IMR-90 (cell line): ENCODE results near the gene SLC5A3. TPM values are rescaled to one million over a fixed set of nuclear protein-coding genes. Genes with fewer than 3 reads are reported as not detected.

Experiments
- ATAC-seq: fragments of 200-7000 bp; cut with Tn5 transposase; 2 replicates; pipeline ENCODE4 v1.9.1; 2020; ENCODE audit warnings: low read depth, mild to moderate bottlenecking, moderate library complexity
- BruUV-seq: library from RNA; stranded (reverse); fragments of 400-500 nt; replicated peaks from 2 replicates; lab custom pipeline; 2021; lab: Mats Ljungman, UMichigan
- CTCF ChIA-PET: fragments of 300-600 bp; formaldehyde crosslinking; extraction: SDS; loops from one replicate; lab custom pipeline; 2021; ENCODE audit warnings: antibody characterized with exemption; lab: Yijun Ruan, JAX
- POLR2A ChIA-PET: fragments of 300-600 bp; sonication (Branson Sonifier 250); formaldehyde crosslinking; loops from one replicate; lab custom pipeline; 2022; ENCODE audit warnings: antibody characterized with exemption; ENCODE audit not compliant: unreplicated experiment; lab: Charles Lee
- DNase-seq: peaks from one replicate; pipeline ENCODE4 v3.0.0; 2013
- H2AFZ ChIP-seq: replicated peaks from 2 replicates; pipeline ENCODE3; 2013; ENCODE audit warnings: low read length, mild to moderate bottlenecking; ENCODE audit not compliant: poor library complexity
- H2AK5ac ChIP-seq: 2 replicates; pipeline ENCODE4 v1.6.1; 2013; ENCODE audit warnings: low read depth, low read length, inconsistent platforms
- H2AK9ac ChIP-seq: replicated peaks from 2 replicates; pipeline ENCODE3; 2013; ENCODE audit warnings: mild to moderate bottlenecking, low read depth, low read length, moderate library complexity; ENCODE audit not compliant: poor library complexity
- H2BK120ac ChIP-seq: 2 replicates; pipeline ENCODE4 v1.6.1; 2013; ENCODE audit warnings: low read depth, low read length, inconsistent platforms
- H2BK15ac ChIP-seq: 3 replicates; pipeline ENCODE4 v1.6.1; 2013; ENCODE audit warnings: low read depth, low read length, inconsistent platforms
- H2BK20ac ChIP-seq: 2 replicates; pipeline ENCODE4 v1.6.1; 2013; ENCODE audit warnings: low read depth, mild to moderate bottlenecking, inconsistent platforms, low read length, moderate library complexity
- H2BK5ac ChIP-seq: 2 replicates; pipeline ENCODE4 v1.6.1; 2013; ENCODE audit warnings: mild to moderate bottlenecking, low read depth, low read length, inconsistent platforms; ENCODE audit not compliant: poor library complexity, severe bottlenecking
- H3K14ac ChIP-seq: replicated peaks from 2 replicates; pipeline ENCODE4 v1.6.1; 2013; ENCODE audit warnings: low read depth, low read length, inconsistent platforms
- H3K18ac ChIP-seq: 2 replicates; pipeline ENCODE4 v1.6.1; 2013; ENCODE audit warnings: low read depth, low read length, control low read depth
- H3K23ac ChIP-seq: 2 replicates; pipeline ENCODE4 v1.6.1; 2013; ENCODE audit warnings: low read depth, low read length, inconsistent platforms
- H3K27ac ChIP-seq: 2 replicates; pipeline ENCODE4 v1.5.1; 2013; ENCODE audit warnings: mild to moderate bottlenecking, control low read depth, low read length; ENCODE audit not compliant: insufficient read depth
- H3K27me3 ChIP-seq: 2 replicates; pipeline ENCODE4 v1.6.1; 2013; ENCODE audit warnings: low read length; ENCODE audit not compliant: control insufficient read depth, insufficient read depth
- H3K36me3 ChIP-seq: 2 replicates; pipeline ENCODE4 v1.6.1; 2013; ENCODE audit warnings: low read length, mixed read lengths; ENCODE audit not compliant: control insufficient read depth, insufficient read depth
- H3K4ac ChIP-seq: 2 replicates; pipeline ENCODE4 v1.6.1; 2013; ENCODE audit warnings: low read depth, low read length, inconsistent platforms
- H3K4me1 ChIP-seq: 2 replicates; pipeline ENCODE4 v1.6.1; 2013; ENCODE audit warnings: low read length, mixed read lengths; ENCODE audit not compliant: control insufficient read depth, insufficient read depth
- H3K4me2 ChIP-seq: 2 replicates; pipeline ENCODE4 v1.6.1; 2013; ENCODE audit warnings: low read depth, mild to moderate bottlenecking, control low read depth, low read length, moderate library complexity
- H3K4me3 ChIP-seq: 2 replicates; pipeline ENCODE4 v1.5.1; 2013; ENCODE audit warnings: low read depth, mild to moderate bottlenecking, control low read depth, low read length, moderate library complexity; ENCODE audit not compliant: insufficient read depth
- H3K56ac ChIP-seq: 2 replicates; pipeline ENCODE4 v1.6.1; 2013; ENCODE audit warnings: low read length, inconsistent platforms; ENCODE audit not compliant: insufficient read depth; ENCODE audit errors: extremely low read depth
- H3K79me1 ChIP-seq, 2 experiments: 2 replicates each; pipeline ENCODE4 v1.6.1; 2013; ENCODE audit warnings: low read length in 2 of 2, inconsistent platforms in 1 of 2, low read depth in 1 of 2
- H3K9ac ChIP-seq: 2 replicates; pipeline ENCODE4 v1.6.1; 2013; ENCODE audit warnings: low read depth, low read length, control low read depth
- H3K9me1 ChIP-seq: 2 replicates; pipeline ENCODE4 v1.6.1; 2013; ENCODE audit warnings: low read length, inconsistent platforms; ENCODE audit not compliant: insufficient read depth
- H3K9me3 ChIP-seq: 2 replicates; pipeline ENCODE4 v1.6.1; 2013; ENCODE audit warnings: low read length; ENCODE audit not compliant: control insufficient read depth, insufficient read depth
- H4K20me1 ChIP-seq: 2 replicates; pipeline ENCODE4 v1.6.1; 2013; ENCODE audit warnings: low read length, inconsistent platforms; ENCODE audit not compliant: insufficient read depth
- H4K5ac ChIP-seq: 2 replicates; pipeline ENCODE4 v1.6.1; 2013; ENCODE audit warnings: mild to moderate bottlenecking, low read depth, low read length, control low read depth
- H4K8ac ChIP-seq, 2 experiments: 2 replicates each; pipeline ENCODE4 v1.6.1; 2013; ENCODE audit warnings: low read depth in 2 of 2, low read length in 2 of 2, control low read depth in 1 of 2, inconsistent platforms in 1 of 2
- H4K91ac ChIP-seq: 2 replicates; pipeline ENCODE4 v1.6.1; 2013; ENCODE audit warnings: low read depth, low read length, inconsistent platforms; ENCODE audit not compliant: insufficient read depth
- ELK1 ChIP-seq: fragments of 150-350 bp; IDR thresholded peaks from 2 replicates; pipeline ENCODE4 v1.6.1; 2016; ENCODE audit warnings: low read depth, mild to moderate bottlenecking, low read length, moderate library complexity, borderline replicate concordance
- FOS ChIP-seq: fragments of 150-350 bp; IDR thresholded peaks from 2 replicates; pipeline ENCODE4 v1.6.1; 2016; ENCODE audit warnings: low read depth, low read length
- MAFK ChIP-seq: IDR thresholded peaks from 2 replicates; pipeline ENCODE4 v1.6.1; 2012; ENCODE audit warnings: low read depth, low read length, improper control_type of control experiment
- MAZ ChIP-seq: IDR thresholded peaks from 2 replicates; pipeline ENCODE4 v1.6.1; 2012; ENCODE audit warnings: low read depth, mild to moderate bottlenecking, low read length, improper control_type of control experiment, moderate library complexity, borderline replicate concordance
- MXI1 ChIP-seq: IDR thresholded peaks from 2 replicates; pipeline ENCODE4 v1.6.1; 2012; ENCODE audit warnings: low read depth, mild to moderate bottlenecking, low read length, moderate library complexity, borderline replicate concordance
- NFE2L2 ChIP-seq: fragments of 150-350 bp; IDR thresholded peaks from 2 replicates; pipeline ENCODE4 v1.6.1; 2016; ENCODE audit warnings: low read depth, mild to moderate bottlenecking, low read length
- RAD21 ChIP-seq: IDR thresholded peaks from 2 replicates; pipeline ENCODE4 v1.6.1; 2012; ENCODE audit warnings: low read length, improper control_type of control experiment
- RCOR1 ChIP-seq: IDR thresholded peaks from 2 replicates; pipeline ENCODE4 v1.6.1; 2012; ENCODE audit warnings: mild to moderate bottlenecking, low read length, improper control_type of control experiment; ENCODE audit not compliant: insufficient replicate concordance
- RFX5 ChIP-seq: IDR thresholded peaks from 2 replicates; pipeline ENCODE4 v1.8.0; 2012; ENCODE audit warnings: low read depth, mild to moderate bottlenecking, low read length, moderate library complexity
- SMC3 ChIP-seq: fragments of 150-350 bp; IDR thresholded peaks from 2 replicates; pipeline ENCODE4 v1.6.1; 2016; ENCODE audit warnings: low read depth, mild to moderate bottlenecking, antibody characterized with exemption, low read length, moderate library complexity
- USF2 ChIP-seq: fragments of 150-350 bp; IDR thresholded peaks from 2 replicates; pipeline ENCODE4 v1.6.1; 2017; ENCODE audit warnings: mild to moderate bottlenecking, antibody characterized with exemption, low read length, low read depth
- WGBS, 2 experiments: methylation state at CpG; one replicate each; pipeline versions ENCODE4 v1.1.5 to v1.1.7; 2013; ENCODE audit warnings: missing lambda C conversion rate in 2 of 2; ENCODE audit not compliant: insufficient read length in 1 of 2; ENCODE audit errors: extremely low coverage in 2 of 2; 5-methylcytosine and 5-hydroxymethylcytosine counted together
- dilution Hi-C: fragments of 300-500 bp; cut with HindIII; formaldehyde crosslinking; loops from one replicate; pipeline ENCODE4 v1.14.3; 2018; ENCODE audit warnings: low sequenced_read_pairs; ENCODE audit not compliant: unreplicated experiment
- in situ Hi-C: fragments of 300-500 bp; cut with MboI; formaldehyde crosslinking; loops from 3 replicates; pipeline ENCODE4 v1.14.3; 2019; ENCODE audit warnings: low sequenced_read_pairs, inconsistent platforms, mixed read lengths
- intact Hi-C: fragments of 100-400 bp; cut with micrococcal nuclease; formaldehyde crosslinking; loops from 2 replicates; pipeline ENCODE4 v1.10.0; 2022
- polyA plus RNA-seq, 3 experiments: library from polyadenylated mRNA; depleted of rRNA; stranded (reverse); fragments of >200 nt; gene quantifications; 2 replicates each; pipeline ENCODE4 v1.2.3, GENCODE V29; 2012; ENCODE audit warnings: low replicate concordance in 1 of 3
- total RNA-seq: library from RNA; depleted of rRNA; stranded (reverse); fragments of >200 nt; gene quantifications from 2 replicates; pipeline ENCODE4 v1.2.3, GENCODE V29; 2012

The SLC5A3 gene
- total and polyA plus RNA-seq, 2 of the 4 experiments (the other 2 are of a cell fraction), result 1.8 to 9.9 TPM

GRCh38 chr21:34031835-34032370 lies 41.5 kb upstream of the SLC5A3 start:
- no peaks in the 10 kb centered on the region for H3K9me3 ChIP-seq
- BruUV-seq, result no TSS peak
- H3K27me3 ChIP-seq, result no peaks in the 10 kb centered on the region
- WGBS, 2 experiments, result 100% methylated on average over 3 of the region's 11 CpGs; no CpG with 5 or more reads in 1 of the 2 experiments
- H4K5ac ChIP-seq, result no peak overlapping the region
- H3K36me3 ChIP-seq, result no peaks in the 10 kb centered on the region
- ATAC-seq (no peak), DNase-seq (no peak)
- H3K4me2 ChIP-seq, result no peak overlapping the region
- no peaks in the 10 kb centered on the region for H3K4me1 ChIP-seq
- H3K56ac ChIP-seq, result no peak overlapping the region
- no peak overlapping the region for H2AFZ ChIP-seq
- no peak overlapping the region for H4K91ac ChIP-seq
- H2BK20ac ChIP-seq, result no peak overlapping the region
- TF ChIP-seq ELK1, result no peak
- no peak for TF ChIP-seq RCOR1
- TF ChIP-seq MXI1, result no peak
- TF ChIP-seq FOS, result no peak
- TF ChIP-seq NFE2L2, result no peak
- TF ChIP-seq RFX5, result no peak
- no peak for TF ChIP-seq SMC3
- no peak for TF ChIP-seq USF2
- no peak for TF ChIP-seq MAFK
- TF ChIP-seq RAD21, result no peak
- no peak for TF ChIP-seq MAZ
- no peak overlapping the region for H2BK15ac ChIP-seq
- H2AK5ac ChIP-seq, result no peak overlapping the region
- no peak overlapping the region for H2BK120ac ChIP-seq
- H3K23ac ChIP-seq, result no peak overlapping the region
- H2AK9ac ChIP-seq, result no peak overlapping the region
- intact Hi-C loops, result no loop called here
- no peaks in the 10 kb centered on the region for H3K79me1 ChIP-seq
- H3K4ac ChIP-seq, result no peak overlapping the region
- no peaks in the 10 kb centered on the region for H4K20me1 ChIP-seq
- in situ Hi-C loops, result no loop called here
- no peak overlapping the region for H3K27ac ChIP-seq
- H3K9ac ChIP-seq, result no peak overlapping the region
- CTCF ChIA-PET, result no interaction called here
- no peak overlapping the region for H3K14ac ChIP-seq
- H3K18ac ChIP-seq, result no peak overlapping the region
- H2BK5ac ChIP-seq, result no peak overlapping the region
- H3K9me1 ChIP-seq, result no peaks in the 10 kb centered on the region; the same call in none of the 2 replicates
- dilution Hi-C loops, result no loop called here
- POLR2A ChIA-PET, result no interaction called here
- H3K4me3 ChIP-seq, result no peak overlapping the region
- no peak overlapping the region for H4K8ac ChIP-seq
